HG03159 (cell line): Measurements from ENCODE around the gene MAGEB3.
"Not testable (repeated sequence)": the region's sequence is repeated elsewhere in the genome, so short reads cannot be mapped to it uniquely, and the experiment has no call there.

ENCODE experiments used
- ATAC-seq: cut with Tn5 transposase; IDR thresholded peaks from one replicate; pipeline ENCODE4 v1.9.1; 2021; ENCODE audit warnings: mild to moderate bottlenecking, moderate library complexity; ENCODE audit not compliant: unreplicated experiment

The MAGEB3 gene, protein sequence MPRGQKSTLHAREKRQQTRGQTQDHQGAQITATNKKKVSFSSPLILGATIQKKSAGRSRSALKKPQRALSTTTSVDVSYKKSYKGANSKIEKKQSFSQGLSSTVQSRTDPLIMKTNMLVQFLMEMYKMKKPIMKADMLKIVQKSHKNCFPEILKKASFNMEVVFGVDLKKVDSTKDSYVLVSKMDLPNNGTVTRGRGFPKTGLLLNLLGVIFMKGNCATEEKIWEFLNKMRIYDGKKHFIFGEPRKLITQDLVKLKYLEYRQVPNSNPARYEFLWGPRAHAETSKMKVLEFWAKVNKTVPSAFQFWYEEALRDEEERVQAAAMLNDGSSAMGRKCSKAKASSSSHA

GRCh38 chrX:30230395-30230794 is at the start of gene MAGEB3:
MAGEB3 (plus strand) TSS chrX:30230657; CDS start chrX:30235925, 5,268 bp downstream.
- no peak for ATAC-seq

DNA sequence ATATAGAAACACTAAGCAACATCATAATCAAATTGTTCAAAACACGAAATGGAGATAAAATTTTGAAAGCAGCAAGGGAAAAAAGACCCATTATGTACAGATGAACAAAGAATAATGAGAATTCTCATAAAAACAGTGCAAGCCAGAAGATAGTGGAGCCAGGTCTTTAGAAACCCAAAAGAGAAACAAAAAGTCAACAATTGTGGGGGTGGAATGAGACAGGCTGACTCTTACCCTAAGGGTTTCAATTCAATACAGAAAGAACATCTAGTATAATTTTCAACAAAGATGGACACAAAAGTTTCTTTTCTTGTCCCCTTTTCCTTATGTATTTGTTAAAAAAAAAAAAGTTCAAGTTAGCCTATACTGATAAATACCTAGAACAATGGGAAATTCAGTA is 49.1 kb upstream of the MAGEB3 start:
- no peak for ATAC-seq

GRCh38 chrX:30183554-30183953 is 46.9 kb upstream of the MAGEB3 start:
- no peak for ATAC-seq

- ATAC-seq, result no peak
Observed at GRCh38 chrX:30190426-30190825, 40.0 kb upstream of the MAGEB3 start.

- ATAC-seq, result not testable (repeated sequence)
Observed at GRCh38 chrX:30193910-30194309, 36.5 kb upstream of the MAGEB3 start.

DNA sequence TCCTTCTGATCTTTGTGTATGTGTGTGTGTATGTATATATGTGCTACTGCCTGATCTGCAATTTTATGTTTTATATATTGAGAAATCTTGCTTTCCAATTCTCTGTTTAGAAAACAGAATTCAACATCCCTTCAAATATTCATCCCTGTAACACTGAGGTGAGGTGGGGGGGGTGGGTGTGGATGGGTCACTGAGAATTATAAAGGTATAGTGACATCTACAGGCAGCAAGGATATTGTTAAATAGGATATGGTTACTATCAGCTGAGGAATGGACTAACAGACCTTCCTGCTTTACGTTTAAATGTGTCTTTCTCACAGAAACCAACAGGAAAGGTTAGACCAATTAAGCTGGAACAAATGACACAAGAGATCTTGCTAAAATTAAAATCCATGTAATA is 34.1 kb upstream of the MAGEB3 start:
- ATAC-seq, result no peak

DNA sequence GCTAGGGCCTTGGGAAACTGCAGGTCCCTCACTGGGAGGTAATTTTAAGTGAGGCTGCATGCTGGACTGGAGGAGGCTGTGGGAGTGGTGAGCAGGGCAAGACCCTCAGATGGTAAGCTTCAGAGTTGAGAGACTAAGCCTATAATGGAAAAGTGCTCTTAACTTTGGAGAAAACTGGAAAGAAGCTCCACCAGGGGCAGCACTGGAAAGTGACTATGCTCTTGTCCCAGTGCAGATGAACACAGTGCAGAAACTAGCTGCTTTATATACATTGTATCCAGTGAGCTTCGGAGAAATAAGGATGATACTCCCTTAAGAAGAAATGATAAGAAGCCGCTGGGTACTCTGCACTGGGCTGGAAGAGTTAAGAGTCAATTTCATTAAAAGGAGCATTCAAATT is 18.3 kb upstream of the MAGEB3 start:
- no peak for ATAC-seq

GRCh38 chrX:30215357-30215843 is 15.1 kb upstream of the MAGEB3 start, which contains the start of gene MAGEB2:
MAGEB2 (plus strand) TSS chrX:30215563; CDS start chrX:30218581, 3,018 bp downstream.
- ATAC-seq, result no peak

- no peak for ATAC-seq
Observed at GRCh38 chrX:30217465-30217864, 13.0 kb upstream of the MAGEB3 start.

- ATAC-seq, result no peak
Observed at GRCh38 chrX:30219372-30219771, 11.1 kb upstream of the MAGEB3 start.

GRCh38 chrX:30220661-30221060 is 9.8 kb upstream of the MAGEB3 start:
- ATAC-seq, result no peak

DNA sequence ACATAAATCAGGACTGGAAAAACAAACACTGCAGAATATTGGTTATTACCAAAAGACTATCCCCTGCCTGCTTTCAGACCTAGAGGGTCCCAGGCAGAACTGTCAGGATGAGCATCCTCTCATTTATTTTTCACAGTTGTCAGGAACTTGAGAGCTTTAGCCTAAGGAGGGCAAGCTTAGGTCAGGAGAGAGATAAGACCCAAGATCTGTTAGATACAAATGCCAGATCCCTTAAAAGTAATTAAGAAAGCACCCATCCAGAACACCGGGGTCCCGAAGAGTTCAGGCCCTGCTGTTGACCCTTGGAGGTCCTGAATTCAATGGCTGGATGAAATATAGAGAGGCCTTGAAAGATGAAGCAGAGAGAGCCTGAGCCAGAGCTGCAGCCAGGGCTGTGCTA is 5.9 kb upstream of the MAGEB3 start:
- ATAC-seq, result no peak

- ATAC-seq, result no peak
Observed at GRCh38 chrX:30228526-30228925, 1.9 kb upstream of the MAGEB3 start.

- ATAC-seq, result no peak
Observed at GRCh38 chrX:30241724-30242415, 11.4 kb downstream of the MAGEB3 start, which contains the start of gene MAGEB4. MAGEB4 (plus strand) TSS chrX:30242000; CDS start chrX:30242136, 136 bp downstream.

- no peak for ATAC-seq
Observed at GRCh38 chrX:30246769-30247489, 16.5 kb downstream of the MAGEB3 start, which contains the start of gene MAGEB1. MAGEB1 (plus strand) TSS chrX:30247146; CDS start chrX:30250494, 3,348 bp downstream.

DNA sequence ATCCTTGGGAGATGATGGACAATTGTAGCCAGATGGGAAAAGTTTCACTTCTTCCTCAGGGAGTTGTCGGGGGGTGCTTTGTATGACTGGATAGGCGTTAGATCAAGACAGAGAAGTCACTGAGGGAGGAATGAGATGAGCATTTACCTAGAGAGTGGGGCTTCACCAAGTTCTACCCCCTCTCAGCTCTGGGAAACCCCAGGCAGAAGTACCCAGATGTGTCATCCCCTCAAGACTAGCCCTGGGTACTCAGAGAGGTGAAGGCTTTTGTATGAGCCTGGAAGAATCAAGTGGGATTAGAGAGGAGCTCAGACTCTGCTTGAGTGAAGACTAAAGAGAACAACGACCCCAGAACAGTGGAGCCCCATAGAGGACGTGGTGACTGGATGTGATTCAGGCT is 18.4 kb downstream of the MAGEB3 start:
- peak; percentile 59 for ATAC-seq

GRCh38 chrX:30253257-30253656 is 22.8 kb downstream of the MAGEB3 start:
- peak; percentile 52 for ATAC-seq

DNA sequence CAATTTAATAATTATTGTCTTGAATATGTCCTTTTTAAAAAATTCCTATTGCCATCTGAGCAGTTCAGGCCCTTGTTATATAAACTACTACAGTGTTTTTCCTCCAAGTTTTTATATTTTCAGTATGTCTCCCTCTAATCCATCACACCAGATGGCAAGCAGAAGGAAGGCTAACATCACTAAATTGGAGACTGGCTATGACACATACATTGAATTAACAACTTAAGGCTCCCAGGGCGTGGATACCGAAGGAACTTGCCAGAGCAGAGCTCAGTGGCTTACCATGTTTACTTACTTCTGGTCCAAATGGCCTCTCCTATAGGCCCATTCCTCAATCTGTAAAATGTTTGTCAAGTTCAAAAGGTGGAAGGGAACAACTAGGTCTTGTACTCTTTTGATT is 29.5 kb downstream of the MAGEB3 start:
- ATAC-seq, result no peak

DNA sequence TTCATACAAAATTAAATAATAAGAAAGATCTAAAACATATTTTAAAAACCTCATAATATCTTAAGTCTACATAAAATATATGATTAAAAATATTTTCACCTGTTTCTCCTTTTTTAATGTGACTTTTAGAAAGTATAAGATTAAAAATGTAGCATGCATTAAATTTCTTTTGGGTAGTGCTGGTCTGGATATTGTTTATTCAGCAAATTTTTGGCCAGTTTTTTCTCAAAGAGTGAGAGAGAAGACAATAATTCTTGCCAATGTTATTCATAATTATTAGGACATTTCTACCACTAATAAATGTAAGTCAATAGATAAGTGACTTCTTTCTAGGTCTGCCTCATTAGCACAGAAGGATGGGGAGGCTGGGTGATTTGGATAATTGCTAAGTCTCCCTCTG is 30.6 kb downstream of the MAGEB3 start:
- ATAC-seq, result no peak

DNA sequence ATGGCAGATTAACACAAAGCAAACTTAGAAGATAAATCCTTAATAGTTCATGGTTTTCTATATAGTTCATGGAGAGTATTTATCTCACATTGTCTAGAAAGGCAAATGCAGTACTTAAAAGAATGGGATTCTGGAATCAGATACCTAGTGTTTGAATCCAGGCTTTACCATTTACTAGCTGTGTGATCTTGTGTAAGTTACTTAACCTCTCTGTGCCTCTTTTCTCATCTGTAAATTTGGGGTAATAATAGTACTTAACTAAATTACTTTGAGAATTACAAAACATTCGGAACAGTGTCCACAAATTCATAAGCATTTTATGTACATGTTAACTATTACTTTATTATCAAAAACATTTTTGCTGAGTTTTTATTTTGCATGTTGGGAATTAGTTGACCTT is 32.3 kb downstream of the MAGEB3 start:
- ATAC-seq, result no peak

DNA sequence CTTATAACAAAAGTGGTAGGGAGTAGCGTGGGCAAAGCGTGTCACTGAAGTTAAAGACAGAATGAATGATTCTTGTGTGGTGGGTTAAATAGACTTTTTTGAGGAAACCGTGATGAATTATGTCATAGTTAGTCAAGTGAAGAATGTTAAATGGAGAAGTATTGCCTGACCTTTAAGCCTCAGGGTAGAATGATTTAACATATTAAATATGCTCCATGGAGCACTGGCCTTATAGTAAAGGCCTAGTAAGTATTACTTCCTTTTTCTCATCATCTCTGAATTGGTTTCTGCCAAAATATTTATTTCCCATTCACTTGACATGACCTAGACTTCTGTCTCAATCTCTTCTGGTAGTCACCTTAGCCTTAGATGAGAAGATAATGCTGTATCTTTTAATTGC is 40.2 kb downstream of the MAGEB3 start:
- ATAC-seq, result no peak
